ENCODE data around the gene LTO1. TPM values are rescaled to one million over a fixed set of nuclear protein-coding genes. Genes with fewer than 3 reads are reported as not detected.

LTO1 gene
- total RNA-seq, 1 experiment from 2014 or later: 25.3 TPM

DNA sequence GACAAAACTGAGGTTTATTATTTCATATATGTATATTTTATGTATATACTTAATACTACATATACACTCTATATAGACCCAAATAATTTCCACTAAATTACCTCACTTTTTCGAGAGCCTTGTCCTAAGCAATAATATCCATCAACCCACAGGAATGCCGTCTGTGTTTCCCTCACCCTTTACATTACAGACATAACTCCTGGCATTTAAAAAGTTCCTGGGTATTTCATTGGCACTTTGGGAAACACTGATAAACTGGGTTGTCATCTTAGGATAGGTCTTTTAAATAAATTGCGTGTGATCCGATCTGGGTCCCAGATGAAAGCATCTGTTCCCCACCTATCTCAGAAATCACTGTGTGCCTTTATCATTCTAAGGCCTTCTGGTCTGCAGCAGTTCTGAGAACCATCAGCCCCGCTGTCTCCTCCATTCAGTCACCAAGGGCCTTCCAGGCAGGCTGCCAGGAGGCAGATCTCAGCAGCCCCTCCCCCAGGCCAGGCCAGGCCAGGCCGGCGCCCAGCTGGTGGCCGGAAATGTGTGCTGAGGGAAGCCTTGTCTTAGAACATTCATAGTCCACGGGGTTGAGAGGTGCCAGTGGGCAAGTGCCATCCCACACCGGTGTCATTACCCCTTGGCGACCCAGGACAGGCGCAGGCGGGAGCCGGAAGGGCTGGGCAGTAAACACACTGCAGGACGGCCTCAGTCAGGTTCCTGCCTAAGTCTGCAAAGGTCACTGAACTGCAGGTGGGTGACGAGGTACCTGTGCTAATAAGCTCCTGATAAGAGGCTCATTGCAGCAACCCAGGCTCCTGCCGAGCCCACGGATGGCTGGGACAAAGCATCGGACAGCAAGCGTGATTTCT lies 25.4 kb upstream of the LTO1 start:
- Histone ChIP-seq H3K9ac (ENCODE audit: extremely low read depth, insufficient read length, low read length) (no peak overlapping the region), H3K23me2 (ENCODE audit: insufficient read length, low read depth, low read length, poor library complexity, severe bottlenecking) (peaks cover 22% of the 10 kb centered on the region)
- peak overlapping the region; percentile 67 to 94 (median 93); a peak in 6 of 7 replicates for H3K27ac Mint-ChIP-seq

More for the DNA sequence above, 25.4 kb upstream of the LTO1 start:
- peaks cover 0 to 9% (median 6%) of the 10 kb centered on the region in 3 experiments; a peak in 5 of 7 replicates for H3K36me3 Mint-ChIP-seq (ENCODE audit: insufficient read depth in 1 of 3, low read depth in 3 of 3)
- Histone ChIP-seq H3K23ac (ENCODE audit: insufficient read length, low read depth, low read length) (no peak overlapping the region), H4K5ac (ENCODE audit: insufficient read length, low read depth, low read length) (no peak overlapping the region), H2BK5ac (ENCODE audit: insufficient read length, low read length) (no peak overlapping the region), H3K9me3 (ENCODE audit: control insufficient read depth, low read depth, low read length) (no peaks in the 10 kb centered on the region), H3K79me1 (ENCODE audit: insufficient read depth, low read depth, low read length, poor library complexity, severe bottlenecking) (no peaks in the 10 kb centered on the region), H3K4me2 (ENCODE audit: insufficient read depth, insufficient read length, low read length) (peak overlapping the region; percentile 38), H2AFZ (ENCODE audit: low read length) (no peak overlapping the region), H2AK5ac (ENCODE audit: insufficient read length, low read length) (no peak overlapping the region), H2BK120ac (ENCODE audit: low read depth, low read length, poor library complexity, severe bottlenecking) (no peak overlapping the region), H2BK15ac (ENCODE audit: low read depth, low read length) (no peak overlapping the region), H4K20me1 (ENCODE audit: control insufficient read depth, insufficient read depth, insufficient read length) (no peaks in the 10 kb centered on the region), H3K27ac (ENCODE audit: insufficient read length, low read depth, low read length) (peak overlapping the region; percentile 59), H3K4ac (ENCODE audit: low read depth, low read length) (no peak overlapping the region), H3K79me2 (ENCODE audit: insufficient read depth, low read length) (no peaks in the 10 kb centered on the region), H3K14ac (ENCODE audit: insufficient read depth, low read length) (0 out of 2 replicates have a peak overlapping the region, but pooled peaks have one; percentile 7), H3K56ac (ENCODE audit: insufficient read length, low read depth, low read length) (no peak overlapping the region), H3K18ac (ENCODE audit: insufficient read length, low read depth, low read length) (no peak overlapping the region), H4K8ac (replicated peaks; ENCODE audit: insufficient read length, low read depth, low read length) (no peak overlapping the region), H4K91ac (ENCODE audit: insufficient read length, low read depth, low read length) (no peak overlapping the region), H3K4me1 (ENCODE audit: insufficient read depth, low read length) (peaks cover 3% of the 10 kb centered on the region; the same call in 1 of the 2 replicates), H3K27me3 (ENCODE audit: insufficient read depth, low read length) (peaks cover 2% of the 10 kb centered on the region; the same call in 1 of the 2 replicates), H2BK12ac (ENCODE audit: insufficient read length, low read depth, low read length) (no peak overlapping the region), H3T11ph (ENCODE audit: low read length) (no peak overlapping the region), H2BK20ac (ENCODE audit: low read depth, low read length, poor library complexity, severe bottlenecking) (no peak overlapping the region)
- WGBS (ENCODE audit: extremely low coverage, insufficient read length, low lambda C conversion rate): no CpG with 5 or more reads among the region's 20 CpGs
- H3K27me3 Mint-ChIP-seq (ENCODE audit: low read depth): peaks cover 20% of the 10 kb centered on the region
- TF ChIP-seq CTCF (conservative IDR thresholded peaks at IDR 0.05): no peak
- no peaks in the 10 kb centered on the region for H3K9me3 Mint-ChIP-seq
- peak; percentile 92 for DNase-seq
- H3K4me1 Mint-ChIP-seq: peaks cover 26 to 27% of the 10 kb centered on the region in 2 experiments
- peak overlapping the region; percentile 59 to 70 for H3K4me3 Mint-ChIP-seq
